GM19463 (cell line): ENCODE measurements around the gene DHRS3.

Source experiments
- ATAC-seq: cut with Tn5 transposase; IDR thresholded peaks from one replicate; pipeline ENCODE4 v1.9.1; 2021; ENCODE audit warnings: mild to moderate bottlenecking, moderate library complexity; ENCODE audit not compliant: unreplicated experiment

DHRS3 gene

DNA sequence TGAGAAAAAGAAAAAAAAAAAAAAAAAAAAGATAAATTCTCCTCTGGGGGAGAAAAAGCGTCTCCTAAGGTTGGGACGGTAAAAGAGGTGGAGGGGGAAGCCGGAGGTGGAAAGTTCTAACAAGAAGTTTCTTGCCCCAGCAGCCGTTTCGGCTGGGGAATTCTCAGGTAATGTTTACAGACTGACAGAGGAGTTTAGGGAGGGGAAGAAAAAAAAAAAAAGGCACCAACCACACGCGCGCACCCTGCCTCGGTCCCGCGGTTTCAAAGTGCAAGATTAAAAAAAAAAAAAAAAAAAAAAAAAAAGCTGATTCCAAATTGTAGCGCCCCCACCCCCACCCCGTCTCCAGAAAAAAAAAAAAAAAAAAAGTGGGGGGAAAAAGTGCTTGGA, 504 bp downstream of the DHRS3 start:
- no peak for ATAC-seq

DNA sequence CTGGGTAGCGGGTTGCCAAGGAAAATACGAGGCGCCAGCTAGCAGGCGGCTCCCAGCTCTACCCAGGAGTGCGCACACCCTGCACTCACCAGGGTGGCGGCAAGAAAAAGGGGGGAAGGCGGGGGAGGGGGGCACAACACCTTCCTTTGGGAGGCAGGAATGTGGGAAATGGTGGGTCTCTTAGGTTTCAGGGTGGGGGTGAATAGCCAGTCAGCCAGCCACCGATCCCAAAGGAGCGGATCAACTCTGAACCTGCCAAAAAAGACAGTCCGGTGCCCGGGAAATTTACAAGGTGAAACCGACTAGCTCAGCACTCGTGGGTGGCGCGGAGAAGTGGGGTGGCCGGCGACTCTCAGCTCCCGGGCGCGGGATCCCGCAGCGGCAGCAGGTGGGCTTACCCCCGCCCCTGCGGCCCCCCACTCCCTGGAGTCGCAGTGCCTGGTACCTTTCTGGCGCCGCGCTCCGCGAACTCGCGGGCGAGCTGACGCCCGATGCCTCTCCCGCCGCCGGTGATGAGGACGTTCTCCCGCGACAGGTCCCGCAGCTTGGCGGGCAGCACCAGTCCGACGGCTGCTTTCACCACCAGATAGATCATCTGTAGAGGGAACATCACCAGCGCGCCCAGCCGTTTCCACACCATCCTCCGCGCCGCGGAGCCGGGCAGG, 1.2 kb downstream of the DHRS3 start:
- ATAC-seq = no peak

DNA sequence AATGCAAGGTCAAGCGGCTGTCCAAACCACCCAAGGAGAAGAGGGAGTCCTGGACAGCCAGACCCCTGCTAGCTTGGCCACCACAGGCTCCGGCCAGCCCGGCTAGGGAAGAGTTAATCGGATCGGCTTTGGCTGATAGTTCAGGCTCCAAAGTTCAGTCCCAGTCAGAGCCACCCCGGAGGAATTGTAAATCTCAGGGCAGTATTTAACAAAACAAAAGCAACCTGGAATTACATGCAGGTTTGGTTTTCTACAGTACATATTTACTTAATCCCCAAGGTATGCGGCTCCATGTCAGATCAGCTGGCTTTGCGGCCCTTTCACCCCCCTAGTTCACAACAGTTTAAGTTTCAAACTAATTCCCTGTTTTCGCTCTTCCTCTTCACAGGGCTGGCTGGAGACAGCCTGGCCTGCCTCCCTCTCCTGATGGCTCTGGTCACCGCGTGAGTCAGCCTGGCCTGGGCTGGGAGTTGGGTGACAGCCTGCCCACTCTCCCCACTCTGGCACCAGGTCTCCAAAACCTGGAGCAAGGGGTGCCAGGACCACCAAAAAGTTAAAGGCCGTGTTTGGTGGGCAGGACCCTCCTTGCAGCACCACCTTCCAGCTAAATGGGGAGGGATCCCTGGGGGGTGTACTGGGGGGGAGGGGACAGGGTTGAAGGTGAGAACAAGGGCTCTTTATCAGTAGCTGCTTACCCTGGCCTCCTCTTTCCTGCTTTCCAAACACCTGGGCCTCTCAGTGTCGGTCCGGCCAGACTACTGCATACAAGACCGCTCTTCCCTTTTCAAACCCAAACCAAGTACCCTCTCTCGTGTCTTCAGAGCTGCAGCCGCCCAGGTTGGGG, 1.9 kb downstream of the DHRS3 start:
- ATAC-seq = no peak

DNA sequence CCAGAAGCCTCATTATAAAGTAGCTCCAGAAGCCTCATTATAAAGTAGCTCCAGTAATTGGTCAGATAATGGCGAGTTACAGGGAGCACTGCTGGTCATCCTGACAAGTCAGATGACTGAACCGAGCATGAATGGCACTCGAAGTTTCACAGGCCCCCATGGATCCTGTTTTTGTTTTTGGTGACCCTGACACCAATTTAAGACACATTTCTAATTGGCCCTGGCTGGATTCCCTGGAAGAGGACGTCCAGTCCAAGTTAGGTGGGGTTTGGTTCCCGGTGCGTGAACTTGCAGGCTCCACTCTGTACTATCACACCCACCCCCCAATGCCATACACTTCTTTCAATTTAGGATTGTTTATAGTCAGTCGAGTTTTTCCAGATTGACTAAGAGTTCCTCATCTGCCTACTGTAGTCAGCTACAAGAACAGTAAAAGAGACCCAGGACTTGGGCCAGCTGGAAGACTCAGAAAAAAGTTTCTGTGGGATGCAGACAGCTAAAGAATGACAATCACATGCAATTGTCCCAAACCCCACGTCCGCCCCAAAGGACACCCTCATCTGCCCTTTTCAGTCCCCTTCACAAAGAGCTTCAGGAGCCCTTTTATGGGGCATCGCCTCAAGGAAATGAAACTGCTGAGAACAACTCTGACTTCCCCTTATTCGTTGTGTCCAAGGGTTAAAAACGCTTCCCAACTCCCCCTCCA, 2.7 kb downstream of the DHRS3 start:
- ATAC-seq = no peak

DNA sequence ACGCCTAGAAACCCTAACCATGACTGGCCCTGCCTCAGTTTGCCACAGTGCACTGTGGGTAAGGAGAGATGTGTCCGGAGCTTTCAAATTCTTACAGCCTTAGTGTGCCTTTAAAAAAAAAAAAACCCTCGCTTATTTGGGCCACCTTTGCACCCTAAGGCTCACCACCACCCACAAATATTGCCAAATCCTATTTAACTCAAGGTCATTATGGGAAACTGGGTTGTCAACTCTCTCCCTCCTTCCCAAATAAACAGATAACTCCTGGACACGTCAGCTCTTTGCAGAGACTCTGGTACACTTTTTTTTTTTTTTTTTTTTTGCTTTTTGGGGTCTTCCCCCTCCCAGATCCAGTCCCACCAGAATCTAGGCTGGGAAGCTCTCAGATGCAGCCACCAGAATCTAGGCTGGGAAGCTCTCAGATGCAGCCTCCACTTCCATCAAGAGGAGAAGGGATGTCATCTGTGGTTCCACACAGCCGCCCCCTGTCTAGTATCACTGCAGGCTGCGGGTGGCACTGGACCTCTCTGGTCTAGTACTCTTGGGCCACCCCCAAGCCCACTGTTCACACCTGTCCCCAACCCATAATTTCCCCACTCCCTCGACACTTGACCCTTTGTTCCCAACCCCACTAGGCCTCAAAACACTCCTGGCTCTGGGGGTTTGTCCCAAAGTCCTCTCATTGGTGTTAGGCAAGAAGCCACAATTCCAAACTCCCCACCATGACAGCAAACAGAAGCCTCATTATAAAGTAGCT, 3.4 kb downstream of the DHRS3 start:
- ATAC-seq = no peak

DNA sequence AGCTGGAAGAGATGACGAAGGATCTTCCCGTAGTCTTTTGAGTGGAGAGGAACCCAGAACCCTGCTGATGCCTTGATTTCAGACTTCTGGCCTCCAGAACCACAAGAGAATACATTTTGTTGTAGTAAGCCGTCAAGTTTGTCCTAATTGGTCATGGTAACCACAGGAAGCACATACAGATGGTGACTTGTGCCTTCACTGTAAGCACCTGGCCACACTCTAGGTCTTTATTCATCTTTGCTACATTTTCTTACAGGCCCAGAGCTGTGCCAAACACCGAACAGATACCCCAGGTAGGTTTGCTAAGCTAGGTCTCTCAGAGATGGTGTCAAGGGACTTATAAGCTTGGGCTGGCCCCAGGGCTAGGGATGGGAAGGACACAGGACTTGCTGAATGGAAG, 4.8 kb downstream of the DHRS3 start:
- no peak for ATAC-seq

DNA sequence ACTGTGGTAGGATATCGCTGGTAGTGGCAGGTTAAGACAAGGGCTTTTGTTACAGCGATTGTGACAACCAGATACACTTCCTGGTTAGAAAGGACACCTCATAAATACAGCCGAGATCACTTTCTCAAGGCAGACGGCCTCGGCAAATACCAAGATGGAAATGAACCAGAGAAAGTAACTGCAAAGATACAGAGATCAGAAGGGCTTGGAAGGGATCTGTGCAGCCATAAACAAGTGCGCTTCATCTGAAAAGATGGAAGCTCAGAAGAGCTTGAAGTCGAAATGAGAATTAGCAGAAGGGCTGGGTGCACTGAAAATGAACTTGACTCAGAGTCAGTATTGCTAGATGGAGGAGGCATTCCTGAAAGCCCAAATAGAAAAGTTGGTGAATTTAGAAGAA, 7.1 kb downstream of the DHRS3 start:
- ATAC-seq = no peak

DNA sequence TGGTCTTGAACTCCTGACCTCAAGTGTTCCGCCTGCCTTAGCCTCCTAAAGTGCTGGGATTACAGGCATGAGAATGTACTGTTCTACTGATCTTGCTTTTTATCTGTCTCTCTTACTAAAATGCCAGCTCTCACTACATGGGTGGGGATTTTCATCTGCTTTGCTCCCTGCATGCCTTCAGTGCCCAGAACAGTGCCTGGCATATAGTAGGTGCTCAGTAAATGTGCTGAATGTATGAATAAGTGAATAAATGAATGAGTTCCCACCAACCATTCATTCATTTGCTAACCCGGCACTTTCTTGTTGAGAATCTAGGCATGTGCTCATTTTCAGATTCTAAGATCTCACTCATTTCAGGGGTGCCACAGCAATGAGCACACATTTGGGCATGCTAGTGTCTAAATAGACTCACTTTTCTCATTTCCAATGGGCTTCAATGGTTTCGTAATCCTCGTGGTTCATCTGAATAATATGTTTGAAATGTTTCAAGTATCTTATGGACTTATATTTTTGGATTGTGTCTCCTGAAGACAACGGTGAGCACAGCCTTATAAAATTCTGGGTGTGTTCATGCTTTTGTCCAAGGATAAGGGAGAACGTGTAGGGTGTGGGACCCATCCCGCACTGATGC, 7.6 kb downstream of the DHRS3 start:
- no peak for ATAC-seq

DNA sequence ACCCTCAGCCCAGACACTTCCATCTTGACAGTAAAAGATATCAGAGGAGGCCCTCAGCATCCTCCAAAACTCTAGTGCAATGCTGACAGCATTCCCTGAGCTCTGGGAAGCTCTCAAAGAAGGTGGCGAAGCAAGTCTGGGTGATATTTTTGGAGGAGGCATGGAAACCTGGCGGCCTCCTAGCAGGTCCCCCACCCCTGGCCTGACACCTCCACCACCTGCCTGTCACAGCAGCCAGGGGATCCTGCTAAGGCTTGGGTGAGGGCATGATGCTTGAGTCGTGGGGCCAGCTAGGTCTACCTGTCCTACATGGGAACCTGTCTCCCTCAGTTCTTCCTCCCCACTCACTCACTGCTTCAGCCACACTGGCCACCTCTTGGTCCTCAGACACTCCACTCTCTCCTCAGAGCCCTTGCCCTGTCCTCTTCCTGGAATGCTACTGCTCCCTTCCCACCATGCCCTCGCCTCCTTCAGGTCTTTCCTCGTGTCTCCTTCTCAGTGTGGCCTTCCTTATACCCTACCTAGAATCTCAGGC, 8.5 kb downstream of the DHRS3 start:
- no peak for ATAC-seq

DNA sequence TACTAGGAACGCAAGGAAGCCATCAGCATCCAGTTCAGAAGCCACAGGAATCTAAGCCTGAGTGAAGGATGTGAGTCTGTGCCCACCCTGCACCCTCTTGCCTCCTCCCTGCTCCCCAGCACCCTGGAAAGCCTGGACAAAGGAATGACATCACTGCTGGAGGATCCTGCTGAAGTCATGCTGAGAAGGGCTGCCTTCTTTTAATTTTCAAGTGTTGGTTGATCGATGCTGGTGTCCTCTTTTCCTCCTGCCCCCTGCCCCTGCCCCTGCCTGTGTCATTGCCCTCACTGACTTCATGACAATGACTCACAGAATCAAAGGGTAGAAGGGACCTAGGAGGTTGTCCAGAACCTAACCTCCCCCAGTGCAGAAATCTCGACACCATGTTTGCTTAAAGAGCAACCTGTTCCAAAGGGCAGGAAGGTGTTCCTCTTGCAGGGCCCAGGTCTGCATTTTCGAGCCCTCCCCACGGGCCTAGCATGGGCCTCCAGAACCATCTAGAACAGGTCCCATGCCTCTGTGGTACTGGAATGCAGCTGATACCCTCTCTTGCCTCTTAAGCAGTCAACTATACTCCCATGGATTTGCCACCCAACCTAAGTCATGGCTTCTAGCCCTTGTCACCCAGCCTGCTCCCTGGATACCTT, 9.6 kb downstream of the DHRS3 start:
- no peak for ATAC-seq

DNA sequence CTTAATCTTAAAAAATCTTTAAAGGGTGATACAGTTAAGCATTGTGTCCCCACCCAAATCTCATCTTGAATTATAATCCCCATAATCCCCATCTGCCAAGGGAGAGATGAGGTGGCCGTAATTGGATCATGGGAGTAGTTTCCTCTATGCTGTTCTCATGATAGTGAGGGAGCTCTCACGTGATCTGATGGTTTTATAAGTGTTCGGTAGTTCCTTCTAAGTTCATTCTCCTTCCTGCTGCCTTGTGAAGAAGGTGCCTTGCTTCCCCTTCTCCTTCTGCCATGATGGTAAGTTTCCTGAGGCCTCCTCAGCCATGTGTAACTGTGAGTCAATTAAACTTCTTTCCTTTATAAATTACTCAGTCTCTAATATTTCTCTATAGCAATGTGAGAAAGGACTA, 10.7 kb downstream of the DHRS3 start:
- ATAC-seq = no peak

DNA sequence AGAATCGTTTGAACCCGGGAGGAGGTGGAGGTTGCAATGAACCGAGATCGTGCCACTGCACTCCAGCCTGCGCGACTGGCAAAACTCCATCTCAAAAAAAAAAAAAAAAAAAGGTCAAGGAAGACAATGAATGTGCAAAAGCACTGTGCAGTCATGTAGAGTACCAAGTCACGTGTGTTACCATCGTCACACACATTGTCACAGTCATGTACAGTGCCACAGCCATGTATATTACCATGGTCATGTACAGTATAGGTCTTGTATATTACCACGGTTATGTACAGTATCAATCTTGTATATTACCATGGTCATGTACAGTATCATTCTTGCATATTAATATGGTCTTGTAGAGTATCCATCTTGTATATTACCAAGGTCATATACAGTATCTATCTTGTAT, 13.0 kb downstream of the DHRS3 start:
- no peak for ATAC-seq

DNA sequence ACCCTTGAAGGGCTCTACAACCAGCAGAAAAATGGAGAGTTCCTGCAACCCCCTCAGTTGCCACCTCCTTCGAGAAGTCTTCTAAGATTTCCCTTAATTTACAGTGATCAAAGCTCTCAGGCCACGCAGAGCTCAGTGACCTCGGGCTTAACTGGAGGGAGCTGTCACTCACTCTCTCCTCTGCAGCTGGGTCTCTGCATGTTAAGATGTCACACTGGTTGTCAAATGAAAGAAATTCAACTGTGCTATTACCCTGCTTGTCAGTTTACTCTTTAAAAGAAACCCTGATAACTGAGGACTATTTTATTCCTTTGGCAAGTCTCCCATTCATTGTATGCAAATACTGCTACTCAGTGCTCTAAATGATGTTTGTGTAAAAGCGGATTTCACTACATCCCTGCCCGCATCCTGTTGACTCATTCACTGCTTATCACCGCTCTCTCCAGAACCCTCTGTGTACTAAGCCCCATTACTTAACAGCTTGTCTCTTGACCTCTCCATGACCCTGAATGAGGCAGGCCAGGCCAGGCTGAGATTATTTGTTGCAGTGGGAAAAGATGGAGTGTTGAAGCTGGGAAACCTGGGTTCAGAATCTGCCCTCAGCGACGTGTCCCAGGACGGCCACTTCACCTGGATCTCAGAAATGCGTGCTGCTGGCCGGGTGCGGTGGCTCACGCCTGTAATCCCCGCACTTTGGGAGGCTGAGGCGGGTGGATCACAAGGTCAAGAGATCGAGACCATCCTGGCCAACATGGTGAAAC, 13.7 kb downstream of the DHRS3 start:
- ATAC-seq = no peak

DNA sequence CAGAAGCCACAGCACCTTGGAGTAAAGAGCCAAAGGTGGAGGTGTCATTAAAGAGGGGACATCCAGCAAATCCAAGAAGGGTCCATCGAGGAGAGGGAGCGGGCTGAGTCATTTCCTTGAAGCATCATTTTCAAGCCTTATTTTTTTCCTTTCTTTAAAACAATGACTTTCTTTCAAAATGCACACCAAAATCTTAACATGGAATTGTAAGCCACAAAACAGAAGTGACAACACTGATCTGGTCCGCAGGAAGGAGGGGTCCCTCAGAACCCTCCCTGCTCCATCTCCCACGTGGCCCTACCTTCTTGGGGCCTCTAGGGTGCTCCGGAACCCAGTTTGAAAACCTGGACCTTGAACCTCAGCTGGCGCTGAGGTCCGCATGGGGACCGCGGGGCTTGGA, 14.8 kb downstream of the DHRS3 start:
- no peak for ATAC-seq

DNA sequence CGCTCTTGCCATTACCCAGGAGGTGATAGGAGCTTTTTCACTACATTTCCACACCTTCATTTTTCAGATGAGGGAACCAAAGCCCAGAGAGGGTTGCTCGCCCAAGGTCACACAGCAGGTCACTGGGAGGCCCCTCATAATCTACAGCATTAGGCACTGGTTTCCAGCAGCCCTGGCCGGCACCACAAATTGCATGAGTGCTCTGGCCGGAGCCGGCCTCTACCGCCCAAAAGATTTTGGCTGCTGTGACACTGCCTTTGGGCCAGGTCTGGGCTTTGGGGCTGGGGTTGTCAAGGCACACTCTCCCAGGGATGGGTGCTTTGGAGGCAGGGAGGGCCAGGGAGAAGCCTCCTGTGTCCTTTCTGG, 15.4 kb downstream of the DHRS3 start:
- ATAC-seq = no peak

DNA sequence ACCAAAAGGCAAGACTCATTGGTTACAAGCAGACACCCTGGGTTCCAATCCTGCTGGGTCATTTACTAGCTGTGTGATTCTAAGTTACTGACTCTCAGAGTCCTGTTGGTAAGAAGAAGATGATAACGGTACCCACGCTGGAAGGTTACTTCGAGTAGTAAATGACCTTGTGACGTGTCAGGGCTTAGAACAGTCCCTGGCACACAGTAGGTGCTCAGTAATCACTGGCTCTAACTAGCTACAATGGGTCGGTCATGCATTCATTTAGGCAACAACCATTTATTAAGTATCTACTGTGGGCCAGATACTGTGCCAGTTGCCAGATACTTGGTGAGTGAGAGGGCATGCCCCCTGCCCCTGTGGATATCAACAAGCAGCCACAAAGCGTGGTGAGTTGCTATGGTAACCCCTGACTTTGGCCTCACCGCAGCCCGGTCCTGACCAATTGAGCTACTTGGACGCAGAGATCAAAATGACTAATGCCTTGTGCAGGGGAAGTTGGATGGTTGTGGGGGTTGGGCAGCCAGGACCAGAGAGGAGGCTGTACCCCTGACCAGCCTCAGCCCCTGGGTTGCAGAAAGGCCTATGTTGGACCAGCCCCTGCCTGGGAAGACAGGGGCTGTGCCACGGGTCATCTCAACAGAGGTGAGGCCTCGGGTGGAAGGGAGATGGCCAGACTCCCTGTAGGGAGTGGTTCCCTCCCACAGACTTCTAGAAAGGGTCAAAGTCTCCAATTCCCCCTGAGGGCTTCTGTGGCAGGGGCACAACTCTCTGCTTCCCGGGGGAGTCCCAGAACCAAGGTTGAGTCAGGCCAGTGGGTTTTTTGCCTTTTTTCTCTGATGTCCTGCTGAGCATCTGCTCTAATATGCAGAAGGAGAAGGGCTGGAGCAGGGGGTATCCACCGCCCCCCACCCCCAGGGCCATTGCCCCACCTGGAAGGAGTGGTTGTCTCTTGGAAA, 16.0 kb downstream of the DHRS3 start:
- no peak for ATAC-seq

DNA sequence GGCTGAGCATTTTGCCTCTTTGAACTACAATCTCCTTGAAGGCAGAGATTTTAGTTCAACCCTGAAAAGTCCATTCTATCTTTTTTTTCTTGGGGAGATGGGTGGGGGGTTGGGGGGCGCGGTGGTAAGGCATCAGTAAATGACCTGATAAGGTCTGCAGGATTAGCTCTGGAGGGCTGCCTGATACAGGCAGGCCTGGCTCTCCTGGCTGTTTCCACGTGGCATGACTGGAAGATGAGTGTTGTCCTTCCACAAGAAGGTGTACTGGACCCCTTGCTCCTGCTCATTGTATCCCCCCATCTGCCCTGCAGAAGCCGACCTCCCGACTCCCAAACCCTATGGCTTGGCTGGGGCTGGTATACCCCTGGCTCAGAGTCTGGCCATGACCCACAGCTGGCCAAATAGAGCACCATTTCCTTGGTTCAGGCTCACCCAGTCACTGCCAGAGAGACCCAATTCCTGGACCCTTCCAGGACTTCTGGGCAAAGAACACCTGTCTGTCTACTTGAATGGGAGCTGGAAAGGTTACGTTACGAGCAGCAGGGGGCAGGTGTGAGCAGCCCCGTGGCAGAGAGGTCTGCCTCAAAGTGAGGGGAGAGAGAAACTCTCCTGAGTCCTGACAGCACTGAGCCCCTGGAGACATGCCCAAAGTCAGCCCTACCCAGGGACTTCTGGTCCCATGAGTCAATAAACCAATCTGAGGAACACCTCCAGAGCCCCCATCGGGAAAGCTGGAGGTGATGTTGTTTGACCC, 17.0 kb downstream of the DHRS3 start:
- ATAC-seq = no peak

DNA sequence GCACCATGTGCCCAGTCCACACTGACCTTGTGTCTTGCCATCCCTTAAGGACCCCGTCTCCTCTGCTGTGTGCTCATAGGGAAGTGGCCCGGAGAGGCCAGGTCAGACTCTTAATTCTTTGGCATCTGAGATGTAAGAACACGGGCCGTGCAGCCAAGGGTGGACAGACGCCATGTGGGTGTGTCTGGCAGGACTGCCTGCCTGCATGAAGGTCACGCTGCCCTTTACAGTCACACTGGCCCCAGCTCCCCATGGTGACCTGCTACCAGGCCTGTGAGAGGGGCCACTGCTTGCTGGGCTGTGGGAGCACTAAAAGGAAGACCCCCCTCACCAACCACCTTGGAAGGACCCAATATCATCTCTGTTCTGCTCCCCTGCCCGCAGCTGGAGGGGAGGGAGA, 17.7 kb downstream of the DHRS3 start:
- ATAC-seq = no peak
